Measurements from ENCODE around the gene FGF2.

DNA sequence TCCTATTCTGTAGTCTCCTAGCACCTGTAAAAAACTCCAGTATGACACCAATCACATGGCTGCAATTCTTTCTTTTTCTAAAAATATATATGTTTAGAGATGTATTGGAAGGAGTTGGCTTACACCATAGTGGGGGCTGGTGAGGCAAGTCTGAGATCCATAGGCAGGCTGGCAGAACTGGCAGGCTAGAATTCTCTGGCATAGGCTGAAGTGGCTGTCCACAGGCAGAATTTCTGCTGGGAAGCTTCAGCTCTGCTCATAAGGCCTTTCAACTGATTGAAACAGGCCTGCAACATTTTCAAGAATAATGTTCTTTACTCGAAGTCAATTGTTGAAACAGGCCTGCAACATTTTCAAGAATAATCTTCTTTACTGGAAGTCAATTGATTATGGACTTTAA, 37.0 kb downstream of the FGF2 start:
- no peak for TF ChIP-seq CTCF (IDR thresholded peaks at IDR 0.05)
- no peak for TF ChIP-seq POLR2A (IDR thresholded peaks at IDR 0.05; ENCODE audit: low read depth)
- no peak for TF ChIP-seq EP300 (IDR thresholded peaks at IDR 0.05)
